HUES6 (cell line): ENCODE data around the gene ANKRD35.
"Not testable (repeated sequence)": the region's sequence is repeated elsewhere in the genome, so short reads cannot be mapped to it uniquely, and the experiment has no call there.

Source experiments
- H3K27ac ChIP-seq: 2 replicates; pipeline ENCODE4 v1.7.0; 2013; ENCODE audit warnings: low read depth, mild to moderate bottlenecking, low read length, inconsistent platforms
- H3K27me3 ChIP-seq: 2 replicates; pipeline ENCODE4 v1.6.1; 2013; ENCODE audit warnings: low read length; ENCODE audit not compliant: control insufficient read depth, insufficient read depth
- H3K36me3 ChIP-seq: 2 replicates; pipeline ENCODE4 v1.6.1; 2013; ENCODE audit warnings: low read length; ENCODE audit not compliant: control insufficient read depth, insufficient read depth
- H3K4me1 ChIP-seq: 2 replicates; pipeline ENCODE4 v1.6.1; 2013; ENCODE audit warnings: low read length; ENCODE audit not compliant: control insufficient read depth, insufficient read depth
- H3K4me3 ChIP-seq: 2 replicates; pipeline ENCODE4 v1.5.1; 2013; ENCODE audit warnings: low read depth, low read length
- H3K9ac ChIP-seq: one replicate; pipeline ENCODE4 v1.6.1; 2013; ENCODE audit warnings: mild to moderate bottlenecking, low read length
- H3K9me3 ChIP-seq: 2 replicates; pipeline ENCODE4 v1.6.1; 2013; ENCODE audit warnings: low read depth, low read length; ENCODE audit not compliant: control insufficient read depth, insufficient read depth

Gene ANKRD35

GRCh38 chr1:145885738-145886287 lies at the start of gene ANKRD35:
Gene ANKRD35, minus strand, starts transcription at chr1:145885866. Its CDS starts 108 bp downstream, at chr1:145885758.
- Histone ChIP-seq H3K36me3 (no peaks in the 10 kb centered on the region), H3K27me3 (peaks cover 29% of the 10 kb centered on the region), H3K9me3 (no peaks in the 10 kb centered on the region), H3K27ac (no peak within 1 kb of the TSS), H3K4me1 (0 out of 2 replicates have a peak, but pooled peaks cover 5% of the 10 kb centered on the region), H3K4me3 (peak within 1 kb of the TSS; percentile 78), H3K9ac (no peak within 1 kb of the TSS)

- Histone ChIP-seq H3K9ac (peak overlapping the region; percentile 63), H3K4me3 (0 out of 2 replicates have a peak overlapping the region, but pooled peaks have one; percentile 30), H3K4me1 (peaks cover 27% of the 10 kb centered on the region)
- H3K9me3 ChIP-seq, H3K27ac ChIP-seq, H3K27me3 ChIP-seq, H3K36me3 ChIP-seq: not testable (repeated sequence)
These were observed 46.9 kb upstream of the ANKRD35 start for GRCh38 chr1:145932522-145933009.

- Histone ChIP-seq H3K36me3 (peaks cover 23% of the 10 kb centered on the region), H3K4me3 (peak overlapping the region; percentile 89), H3K4me1 (peaks cover 10% of the 10 kb centered on the region), H3K9ac (peak overlapping the region; percentile 91), H3K27me3 (no peaks in the 10 kb centered on the region), H3K9me3 (no peaks in the 10 kb centered on the region), H3K27ac (peak overlapping the region; percentile 96)
These were observed 42.4 kb upstream of the ANKRD35 start for GRCh38 chr1:145927916-145928643.

- peak within 1 kb of the TSS; percentile 89 for H3K4me3 ChIP-seq
- peak within 1 kb of the TSS; percentile 91 for H3K9ac ChIP-seq
- H3K36me3 ChIP-seq: peaks cover 31% of the 10 kb centered on the region
- peak within 1 kb of the TSS; percentile 96 for H3K27ac ChIP-seq
- no peaks in the 10 kb centered on the region for H3K9me3 ChIP-seq
- H3K4me1 ChIP-seq: 0 out of 2 replicates have a peak, but pooled peaks cover 5% of the 10 kb centered on the region
- H3K27me3 ChIP-seq: no peaks in the 10 kb centered on the region
These were observed 41.6 kb upstream of the ANKRD35 start, which contains the start of gene RBM8A for GRCh38 chr1:145927063-145927886. Gene RBM8A, minus strand, starts transcription at chr1:145927484. Its CDS starts 58 bp downstream, at chr1:145927426.

GRCh38 chr1:145926686-145927062 lies 41.0 kb upstream of the ANKRD35 start:
- Histone ChIP-seq H3K27ac (peak overlapping the region; percentile 96; the same call in 1 of the 2 replicates), H3K36me3 (peaks cover 32% of the 10 kb centered on the region), H3K4me3 (peak overlapping the region; percentile 89), H3K9ac (peak overlapping the region; percentile 91), H3K4me1 (0 out of 2 replicates have a peak, but pooled peaks cover 5% of the 10 kb centered on the region), H3K27me3 (no peaks in the 10 kb centered on the region), H3K9me3 (no peaks in the 10 kb centered on the region)

- no peak overlapping the region for H3K27ac ChIP-seq
- H3K4me1 ChIP-seq: peaks cover 7% of the 10 kb centered on the region
- no peaks in the 10 kb centered on the region for H3K27me3 ChIP-seq
- H3K36me3 ChIP-seq: peaks cover 35% of the 10 kb centered on the region
- H3K9ac ChIP-seq: no peak overlapping the region
- no peaks in the 10 kb centered on the region for H3K9me3 ChIP-seq
- H3K4me3 ChIP-seq: no peak overlapping the region
These were observed 36.6 kb upstream of the ANKRD35 start for GRCh38 chr1:145922266-145922665.

- not testable (repeated sequence) for H3K9ac ChIP-seq, H3K27ac ChIP-seq, H3K4me1 ChIP-seq, H3K9me3 ChIP-seq, H3K27me3 ChIP-seq, H3K4me3 ChIP-seq
- peaks cover 22% of the 10 kb centered on the region for H3K36me3 ChIP-seq
These were observed 34.6 kb upstream of the ANKRD35 start for GRCh38 chr1:145920297-145920696.

GRCh38 chr1:145918992-145919939 lies 33.6 kb upstream of the ANKRD35 start:
- Histone ChIP-seq H3K36me3 (peaks cover 21% of the 10 kb centered on the region), H3K27me3 (no peaks in the 10 kb centered on the region), H3K9ac (peak overlapping the region; percentile 80), H3K9me3 (no peaks in the 10 kb centered on the region), H3K4me3 (peak overlapping the region; percentile 84), H3K27ac (no peak overlapping the region), H3K4me1 (peaks cover 7% of the 10 kb centered on the region)

GRCh38 chr1:145918144-145918991 lies 32.7 kb upstream of the ANKRD35 start, which contains the start of gene PEX11B:
Gene PEX11B, minus strand, starts transcription at chr1:145918717. Its CDS starts 29 bp downstream, at chr1:145918688.
- H3K27ac ChIP-seq: no peak within 1 kb of the TSS
- peaks cover 14% of the 10 kb centered on the region for H3K36me3 ChIP-seq
- H3K4me3 ChIP-seq: peak within 1 kb of the TSS; percentile 84
- H3K27me3 ChIP-seq: no peaks in the 10 kb centered on the region
- peaks cover 7% of the 10 kb centered on the region for H3K4me1 ChIP-seq
- H3K9me3 ChIP-seq: no peaks in the 10 kb centered on the region
- H3K9ac ChIP-seq: peak within 1 kb of the TSS; percentile 80
